Liver (tissue), 9 donors: Measurements from ENCODE around the gene TRIM36. TPM values are rescaled to one million over a fixed set of nuclear protein-coding genes. Genes with fewer than 3 reads are reported as not detected.

Experiments used
- DNase-seq: peaks from one replicate; pipeline ENCODE4 v3.0.0-alpha.2; 2017; ENCODE audit warnings: low spot score
- H3K27ac ChIP-seq, 2 donors: one replicate each; pipeline ENCODE4 v1.7.0; 2013; ENCODE audit warnings: inconsistent platforms in 2 of 2, low read length in 2 of 2, control low read depth in 1 of 2, low read depth in 1 of 2, mild to moderate bottlenecking in 1 of 2
- H3K27me3 ChIP-seq, 4 donors: one replicate each; pipeline versions ENCODE4 v1.6.1 to v1.7.0; 2013; ENCODE audit warnings: low read length in 3 of 4, inconsistent platforms in 1 of 4, mild to moderate bottlenecking in 1 of 4, moderate library complexity in 1 of 4; ENCODE audit not compliant: control insufficient read depth in 4 of 4, insufficient read depth in 4 of 4
- H3K36me3 ChIP-seq, 4 donors: one replicate each; pipeline versions ENCODE4 v1.6.1 to v1.7.0; 2013; ENCODE audit warnings: low read length in 3 of 4, mild to moderate bottlenecking in 3 of 4, low read depth in 1 of 4, moderate library complexity in 1 of 4; ENCODE audit not compliant: control insufficient read depth in 4 of 4, insufficient read depth in 3 of 4
- H3K4me1 ChIP-seq, 4 donors: one replicate each; pipeline versions ENCODE4 v1.6.1 to v1.7.0; 2013; ENCODE audit warnings: low read length in 3 of 4, mild to moderate bottlenecking in 3 of 4, moderate library complexity in 1 of 4; ENCODE audit not compliant: control insufficient read depth in 4 of 4, insufficient read depth in 4 of 4
- H3K4me3 ChIP-seq, 3 donors: one replicate each; pipeline versions ENCODE4 v1.6.1 to v1.7.0; 2013; ENCODE audit warnings: low read length in 3 of 3, control low read depth in 1 of 3, low read depth in 1 of 3, mild to moderate bottlenecking in 1 of 3
- H3K9ac ChIP-seq, 2 donors: one replicate each; pipeline ENCODE4 v1.7.0; 2013; ENCODE audit warnings: low read length in 2 of 2, mild to moderate bottlenecking in 2 of 2, moderate library complexity in 2 of 2, control low read depth in 1 of 2, low read depth in 1 of 2
- H3K9me3 ChIP-seq, 4 donors: one replicate each; pipeline versions ENCODE4 v1.6.1 to v1.7.0; 2013; ENCODE audit warnings: low read length in 3 of 4; ENCODE audit not compliant: control insufficient read depth in 4 of 4
- ATF3 ChIP-seq: IDR thresholded peaks from 2 replicates; pipeline ENCODE4 v1.6.1; 2016; ENCODE audit warnings: antibody characterized with exemption
- CTCF ChIP-seq: fragments of 150-350 bp; IDR thresholded peaks from 2 replicates; pipeline ENCODE4 v1.5.1; 2017; ENCODE audit warnings: improper control_type of control experiment, low read depth, low read length; ENCODE audit not compliant: missing input control
- EGR1 ChIP-seq, 2 donors: IDR thresholded peaks; 2 replicates each; pipeline ENCODE4 v1.6.1; 2016 to 2018; ENCODE audit warnings: antibody characterized with exemption in 2 of 2, low read depth in 2 of 2
- FOXA1 ChIP-seq: IDR thresholded peaks from 2 replicates; pipeline ENCODE4 v1.6.1; 2016; ENCODE audit warnings: antibody characterized with exemption
- FOXA2 ChIP-seq: IDR thresholded peaks from 2 replicates; pipeline ENCODE4 v1.6.1; 2016; ENCODE audit warnings: antibody characterized with exemption
- GABPA ChIP-seq, 2 donors: IDR thresholded peaks in 1 of 2; conservative IDR thresholded peaks in 1 of 2; 2 replicates each; pipeline ENCODE4 v1.6.1; 2016; ENCODE audit warnings: antibody characterized with exemption in 2 of 2, mild to moderate bottlenecking in 1 of 2, moderate library complexity in 1 of 2
- HNF4A ChIP-seq, 2 donors: conservative IDR thresholded peaks; 2 replicates each; pipeline ENCODE4 v1.6.1; 2016; ENCODE audit warnings: antibody characterized with exemption in 2 of 2, mild to moderate bottlenecking in 2 of 2
- HNF4G ChIP-seq: IDR thresholded peaks from 2 replicates; pipeline ENCODE4 v1.6.1; 2016; ENCODE audit warnings: antibody characterized with exemption
- JUND ChIP-seq, 2 donors: IDR thresholded peaks; 2 replicates each; pipeline ENCODE4 v1.6.1; 2016; ENCODE audit warnings: antibody characterized with exemption in 2 of 2
- NR2F2 ChIP-seq: IDR thresholded peaks from 2 replicates; pipeline ENCODE4 v1.6.1; 2016; ENCODE audit warnings: antibody characterized with exemption
- RAD21 ChIP-seq, 2 donors: IDR thresholded peaks; 2 replicates each; pipeline ENCODE4 v1.6.1; 2016; ENCODE audit warnings: antibody characterized with exemption in 2 of 2, mild to moderate bottlenecking in 2 of 2
- REST ChIP-seq: IDR thresholded peaks from 2 replicates; pipeline ENCODE4 v1.6.1; 2016; ENCODE audit warnings: antibody characterized with exemption, mild to moderate bottlenecking
- RXRA ChIP-seq, 2 donors: IDR thresholded peaks; 2 replicates each; pipeline ENCODE4 v1.6.1; 2017 to 2018; ENCODE audit warnings: antibody characterized with exemption in 2 of 2, mild to moderate bottlenecking in 1 of 2
- SP1 ChIP-seq: IDR thresholded peaks from 2 replicates; pipeline ENCODE4 v1.6.1; 2018; ENCODE audit warnings: antibody characterized with exemption, mild to moderate bottlenecking
- TAF1 ChIP-seq: conservative IDR thresholded peaks from 2 replicates; pipeline ENCODE4 v1.6.1; 2016; ENCODE audit warnings: antibody characterized with exemption, mild to moderate bottlenecking
- YY1 ChIP-seq: IDR thresholded peaks from 2 replicates; pipeline ENCODE4 v1.6.1; 2016; ENCODE audit warnings: antibody characterized with exemption, mild to moderate bottlenecking
- ZBTB33 ChIP-seq: IDR thresholded peaks from 2 replicates; pipeline ENCODE4 v1.6.1; 2016; ENCODE audit warnings: antibody characterized with exemption
- WGBS: extraction: QIAGEN DNeasy Blood & Tissue Kit; methylation state at CpG from one replicate; pipeline ENCODE4 v1.1.7; 2013; 5-methylcytosine and 5-hydroxymethylcytosine counted together
- polyA plus RNA-seq, 2 donors: library from polyadenylated mRNA; stranded (reverse) in 1 of 2; unstranded in 1 of 2; fragments of 200-250 nt in 1 of 2; fragments of >200 nt in 1 of 2; fragmentation: Nextera tagmentation in 1 of 2; extraction: Ambion mirVana in 1 of 2; gene quantifications; one replicate each; pipeline versions ENCODE4 v1.2.1 to v1.2.3, GENCODE V29; 2013 to 2015
- total RNA-seq, 2 donors: library from RNA; depleted of rRNA; stranded (reverse); fragments of >200 nt; gene quantifications; one replicate each; pipeline ENCODE4 v1.2.3, GENCODE V29; 2014
- TF ChIP-seq, protein P1 (sequence below): IDR thresholded peaks from 2 replicates; pipeline ENCODE4 v1.6.1; 2016; ENCODE audit warnings: antibody characterized with exemption
- donor health status: healthy.
- donor health status: healthy.
- donor health status: healthy.
- donor health status: healthy.
- donor health status: healthy.

Gene TRIM36
- total and polyA plus RNA-seq, 4 donors, result 0.16 to 0.47 (median 0.22) TPM

DNA sequence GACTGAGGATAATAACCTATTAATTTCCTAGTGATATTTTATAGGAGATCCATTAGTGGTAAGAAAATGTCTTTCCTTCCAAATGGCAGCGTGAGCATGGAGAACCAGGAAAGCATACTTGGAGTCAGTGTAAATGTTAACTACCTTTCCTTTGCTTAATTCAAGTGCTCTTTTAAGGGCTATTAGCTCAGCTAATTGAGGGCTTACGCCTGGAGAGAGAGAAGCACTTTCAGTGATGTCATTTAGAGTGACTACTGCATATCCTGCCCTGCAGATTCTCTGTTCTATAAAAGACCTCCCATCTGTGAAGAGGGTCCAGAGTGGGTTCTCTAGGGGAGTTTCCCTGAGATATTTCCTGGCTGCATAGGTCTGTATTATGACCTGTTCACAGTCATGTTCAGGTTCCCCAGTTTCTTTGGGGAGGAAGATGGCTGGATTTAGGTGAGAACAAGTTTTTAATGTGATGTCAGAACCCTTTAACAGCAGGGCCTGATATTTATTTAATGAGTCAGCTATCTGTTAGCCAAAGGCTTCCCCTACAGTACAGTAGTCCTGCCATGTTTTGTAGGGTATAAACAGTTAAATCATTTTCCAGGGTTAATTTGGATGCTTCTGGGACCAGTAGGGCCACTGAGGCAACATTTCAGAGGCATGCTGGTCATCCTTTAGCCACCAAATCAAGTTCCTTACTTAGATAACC is 89.6 kb downstream of the TRIM36 start:
- TF ChIP-seq ATF3, result no peak
- no peak for TF ChIP-seq TAF1
- TF ChIP-seq EGR1 (IDR thresholded peaks at IDR 0.05; ENCODE audit: low read depth in 2 of 2), result no peak
- no peak for TF ChIP-seq NR2F2
- TF ChIP-seq ZBTB33, result no peak
- TF ChIP-seq HNF4G, result no peak
- TF ChIP-seq SP1, result no peak
- TF ChIP-seq FOXA1, result no peak
- no peak for TF ChIP-seq YY1
- no peak for TF ChIP-seq RAD21 (IDR thresholded peaks at IDR 0.05)
- TF ChIP-seq CTCF, result no peak
- no peak for TF ChIP-seq RXRA (IDR thresholded peaks at IDR 0.05)
- no peak for TF ChIP-seq FOXA2
- TF ChIP-seq HNF4A (conservative IDR thresholded peaks at IDR 0.05), result no peak
- TF ChIP-seq, protein P1, sequence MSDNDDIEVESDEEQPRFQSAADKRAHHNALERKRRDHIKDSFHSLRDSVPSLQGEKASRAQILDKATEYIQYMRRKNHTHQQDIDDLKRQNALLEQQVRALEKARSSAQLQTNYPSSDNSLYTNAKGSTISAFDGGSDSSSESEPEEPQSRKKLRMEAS, result no peak
- no peak for TF ChIP-seq GABPA (IDR thresholded peaks at IDR 0.05 in 1 of 2, conservative IDR thresholded peaks at IDR 0.05 in 1 of 2)
- no peak for TF ChIP-seq JUND (IDR thresholded peaks at IDR 0.05)
- TF ChIP-seq REST, result no peak
- H3K27me3 ChIP-seq, result no peaks in the 10 kb centered on the region
- no peak overlapping the region for H3K27ac ChIP-seq
- 91% methylated on average over 2 of the region's 2 CpGs for WGBS
- no peaks in the 10 kb centered on the region for H3K36me3 ChIP-seq
- H3K4me1 ChIP-seq, result no peaks in the 10 kb centered on the region
- no peak overlapping the region for H3K4me3 ChIP-seq
- no peak for DNase-seq
- peaks cover 0 to 1% (median 0%) of the 10 kb centered on the region in 4 donors for H3K9me3 ChIP-seq
- H3K9ac ChIP-seq, result no peak overlapping the region

Other genes with a start within 250 kb of the TRIM36 start
- 10 to 100 TPM in 1 of 2 donors, 1 to 10 TPM in 1; 6.1 to 15.7 TPM for gene PGGT1B, start 93.0 kb upstream of the TRIM36 start, total RNA-seq
- 1 to 10 TPM; 4.9 to 5.1 TPM for gene PGGT1B, start 93.0 kb upstream of the TRIM36 start, polyA plus RNA-seq
- gene CCDC112, start 126.7 kb upstream of the TRIM36 start, total RNA-seq, result 1 to 10 TPM; 1.2 to 1.6 TPM
- gene CCDC112, start 126.7 kb upstream of the TRIM36 start, polyA plus RNA-seq, result 1 to 10 TPM in 1 of 2 donors, under 1 TPM in 1; 0.75 to 1.1 TPM